ENCODE results near the gene SRP68. TPM values are rescaled to one million over a fixed set of nuclear protein-coding genes. Genes with fewer than 3 reads are reported as not detected.

SRP68 gene
- total and polyA plus RNA-seq, 2 of the 8 experiments (the other 6 are each of a cell fraction or from before 2014, with no cell fraction given): 57.7 to 83.5 TPM

DNA sequence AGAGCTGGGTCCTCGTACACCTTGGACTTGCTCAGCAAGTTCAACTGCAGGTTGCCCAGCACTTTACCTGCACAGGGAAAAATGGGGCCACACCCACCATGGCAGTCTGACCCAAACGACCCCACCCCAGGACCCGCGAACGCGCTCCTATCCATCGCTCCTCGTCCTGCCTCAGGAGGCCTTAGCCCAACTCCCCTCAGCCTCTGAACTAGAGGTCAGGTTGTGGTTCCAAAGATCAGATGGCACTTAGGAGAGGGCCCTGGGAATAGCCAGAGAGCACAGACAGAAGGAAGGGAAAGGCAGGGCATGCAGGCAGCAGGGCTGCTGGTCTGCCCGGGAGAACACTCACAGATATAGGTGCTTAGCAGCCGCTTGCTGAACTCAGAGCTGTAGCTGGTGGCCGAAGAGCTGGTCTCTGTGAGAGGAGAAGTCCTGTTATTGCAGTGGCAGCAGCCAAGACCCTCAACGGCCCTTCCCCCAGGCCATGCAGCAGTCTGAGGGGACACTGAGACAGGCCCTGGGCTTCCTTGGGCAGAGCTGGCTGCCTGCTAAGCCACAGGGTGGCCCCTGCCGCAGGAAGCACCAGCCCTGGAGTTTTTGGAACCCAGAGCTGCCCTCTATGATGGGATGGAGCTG lies 13.5 kb upstream of the SRP68 start:
- Histone ChIP-seq H2BK20ac (ENCODE audit: low read length) (no peak overlapping the region), H3K36me3 (ENCODE audit: control insufficient read depth in 2 of 4, insufficient read depth in 4 of 4, low read length in 3 of 4) (peaks cover 21 to 51% (median 50%) of the 10 kb centered on the region in 4 experiments), H3K27ac (ENCODE audit: low read depth, low read length) (no peak overlapping the region), H3K23ac (ENCODE audit: insufficient read length) (no peak overlapping the region), H3K4ac (replicated peaks; ENCODE audit: insufficient read length, low read depth, low read length) (no peak overlapping the region), H3K9me3 (ENCODE audit: insufficient read depth in 2 of 2, low read depth in 1 of 2, low read length in 1 of 2) (no peaks in the 10 kb centered on the region), H3K79me2 (ENCODE audit: control insufficient read depth in 1 of 2, insufficient read depth in 2 of 2, low read length in 2 of 2) (no peaks in the 10 kb centered on the region), H3K23me2 (ENCODE audit: low read depth, low read length) (no peaks in the 10 kb centered on the region), H4K91ac (replicated peaks; ENCODE audit: insufficient read length, low read length) (no peak overlapping the region), H4K20me1 (replicated peaks in 1 of 2; ENCODE audit: control insufficient read depth in 1 of 2, insufficient read depth in 2 of 2, low read length in 2 of 2) (peaks cover 3 to 9% of the 10 kb centered on the region in 2 experiments), H3K56ac (replicated peaks; ENCODE audit: insufficient read length, low read depth, low read length) (no peak overlapping the region), H2BK5ac (ENCODE audit: low read depth, low read length) (no peak overlapping the region), H4K5ac (ENCODE audit: insufficient read length, low read depth, low read length) (no peak overlapping the region), H2AFZ (ENCODE audit: low read length) (no peak overlapping the region), H3K18ac (ENCODE audit: extremely low read depth, low read length) (no peak overlapping the region), H3K4me1 (replicated peaks in 1 of 4; ENCODE audit: control insufficient read depth in 3 of 4, insufficient read depth in 4 of 4, low read length in 3 of 4) (peaks cover 0 to 7% (median 0%) of the 10 kb centered on the region in 4 experiments; a peak in 4 of 7 replicates), H4K8ac (ENCODE audit: extremely low read depth, insufficient read depth, low read length) (no peak overlapping the region), H2BK12ac (ENCODE audit: low read depth, low read length) (no peak overlapping the region), H3K4me2 (ENCODE audit: insufficient read depth in 1 of 2, low read depth in 2 of 2, low read length in 2 of 2) (no peak overlapping the region), H2AK5ac (ENCODE audit: low read depth, low read length) (no peak overlapping the region), H3K4me3 (ENCODE audit: extremely low read depth in 1 of 4, insufficient read depth in 2 of 4, low read depth in 3 of 4, low read length in 4 of 4) (no peak overlapping the region), H2BK15ac (ENCODE audit: low read length) (no peak overlapping the region), H3K79me1 (ENCODE audit: low read depth, low read length) (no peaks in the 10 kb centered on the region), H3K14ac (ENCODE audit: insufficient read length) (no peak overlapping the region), H3K9ac (replicated peaks in 1 of 4; ENCODE audit: extremely low read depth in 1 of 4, low read depth in 3 of 4, low read length in 3 of 4) (no peak overlapping the region), H3K27me3 (replicated peaks in 1 of 4; ENCODE audit: control insufficient read depth in 3 of 4, extremely low read depth in 1 of 4, insufficient read depth in 3 of 4, low read length in 3 of 4) (no peaks in the 10 kb centered on the region), H2BK120ac (replicated peaks; ENCODE audit: low read depth, low read length) (no peak overlapping the region)
- ChIA-PET POLR2A (ENCODE audit: partially characterized antibody) (interaction anchor here (0.7 to 2.6 kb wide), 4 partner anchors 8 to 186 kb away, joined by 3 to 10 read pairs (median 4); partner anchors contain the start of gene GALR2), CTCF (ENCODE audit: partially characterized antibody) (interaction anchor here (0.7 to 3.5 kb wide), 10 partner anchors 10 to 95 kb away, joined by 3 to 14 read pairs (median 4); partner anchors contain the start of gene GALR2)
- WGBS, 2 experiments (ENCODE audit: extremely low coverage in 1 of 2, insufficient coverage in 1 of 2, insufficient read length in 1 of 2, insufficient replicate concordance in 2 of 2, low coverage in 1 of 2, low lambda C conversion rate in 2 of 2, missing lambda C conversion rate in 1 of 2): 96% methylated on average over 13 of the region's 13 CpGs; no CpG with 5 or more reads in 1 of the 2 experiments
- TF ChIP-seq POLR2AphosphoS5 (IDR thresholded peaks at IDR 0.05; ENCODE audit: low read depth, low read length) (no peak), SIX5 (IDR thresholded peaks at IDR 0.05; ENCODE audit: low read depth, low read length) (no peak), TAF7 (optimal IDR thresholded peaks at IDR 0.05; ENCODE audit: borderline replicate concordance, low read depth, low read length) (no peak), KDM4A (IDR thresholded peaks at IDR 0.05; ENCODE audit: low read depth, low read length, severe bottlenecking) (no peak), SAP30 (IDR thresholded peaks at IDR 0.05; ENCODE audit: insufficient read depth, insufficient replicate concordance, low read length) (no peak)
- no peak for DNase-seq (ENCODE audit: low read depth in 1 of 2, low spot score in 2 of 2)
- FAIRE-seq: no peak

All from H1 (cell line).